SK-N-SH (cell line): Measurements from ENCODE around the gene C1QTNF8. TPM values are rescaled to one million over a fixed set of nuclear protein-coding genes. Genes with fewer than 3 reads are reported as not detected.

Source experiments
- CTCF ChIA-PET: fragments of 300-600, 350-600 bp; formaldehyde crosslinking; extraction: SDS; loops from one replicate; lab custom pipeline; 2021; lab: Yijun Ruan, JAX
- POLR2A ChIA-PET: fragments of 350-600 bp; sonication (Branson Sonifier 250); formaldehyde crosslinking; extraction: SDS; loops from one replicate; lab custom pipeline; 2020; ENCODE audit warnings: antibody characterized with exemption, inconsistent platforms; lab: Yijun Ruan, JAX
- DNase-seq: peaks from one replicate; pipeline ENCODE4 v3.0.0; 2012
- H2AFZ ChIP-seq: fragments of 200-600 bp; sonication (generic); 2 replicates; pipeline ENCODE4 v1.8.1; 2016; ENCODE audit warnings: antibody characterized with exemption, mild to moderate bottlenecking, low read depth
- H3F3A ChIP-seq: fragments of 200-600 bp; sonication (generic); replicated peaks from 2 replicates; pipeline ENCODE3; 2016; ENCODE audit warnings: antibody characterized with exemption, mild to moderate bottlenecking; ENCODE audit not compliant: insufficient read depth
- H3K27ac ChIP-seq, 2 experiments: fragments of 200-500 bp in 1 of 2; fragments of 200-600 bp in 1 of 2; sonication (Bioruptor generic) in 1 of 2; sonication (generic), shearing (Covaris generic) in 1 of 2; 2 replicates each; pipeline versions ENCODE4 v1.5.1 to v1.6.1; 2014 to 2016; ENCODE audit warnings: low read depth in 2 of 2, inconsistent platforms in 1 of 2, low read length in 1 of 2, mild to moderate bottlenecking in 1 of 2, mixed read lengths in 1 of 2
- H3K27me3 ChIP-seq: fragments of 200-600 bp; sonication (generic), shearing (Covaris generic); 2 replicates; pipeline ENCODE4 v1.6.1; 2016; ENCODE audit warnings: mixed run types; ENCODE audit not compliant: insufficient read depth
- H3K36me3 ChIP-seq, 2 experiments: fragments of 200-500 bp in 1 of 2; fragments of 200-600 bp in 1 of 2; sonication (Bioruptor generic) in 1 of 2; sonication (generic) in 1 of 2; replicated peaks in 1 of 2; 2 replicates each; pipeline versions ENCODE3 to v1.5.1; 2014 to 2016; ENCODE audit warnings: low read length in 1 of 2, mild to moderate bottlenecking in 1 of 2; ENCODE audit not compliant: insufficient read depth in 2 of 2, control insufficient read depth in 1 of 2
- H3K4me1 ChIP-seq, 2 experiments: fragments of 200-500 bp in 1 of 2; fragments of 200-600 bp in 1 of 2; sonication (Bioruptor generic) in 1 of 2; sonication (generic), shearing (Covaris generic) in 1 of 2; 2 replicates each; pipeline versions ENCODE4 v1.5.1 to v1.6.1; 2014 to 2016; ENCODE audit warnings: low read depth in 1 of 2, low read length in 1 of 2, mixed run types in 1 of 2; ENCODE audit not compliant: insufficient read depth in 2 of 2, control insufficient read depth in 1 of 2
- H3K4me2 ChIP-seq: fragments of 200-600 bp; sonication (generic), shearing (Covaris generic); 2 replicates; pipeline ENCODE4 v1.6.1; 2017; ENCODE audit warnings: mixed run types
- H3K4me3 ChIP-seq, 2 experiments: fragments of 200-500 bp in 1 of 2; fragments of 200-600 bp in 1 of 2; sonication (Bioruptor generic) in 1 of 2; sonication (generic), shearing (Covaris generic) in 1 of 2; 2 replicates each; pipeline versions ENCODE4 v1.5.1 to v1.8.1; 2014 to 2016; ENCODE audit warnings: low read depth in 2 of 2, inconsistent platforms in 1 of 2, low read length in 1 of 2, mild to moderate bottlenecking in 1 of 2, mixed read lengths in 1 of 2, moderate library complexity in 1 of 2
- H3K79me2 ChIP-seq: fragments of 200-600 bp; sonication (generic); 2 replicates; pipeline ENCODE4 v1.8.1; 2017; ENCODE audit warnings: mild to moderate bottlenecking; ENCODE audit not compliant: insufficient read depth
- H3K9ac ChIP-seq: fragments of 200-600 bp; sonication (generic); 2 replicates; pipeline ENCODE4 v1.6.1; 2017; ENCODE audit warnings: mixed run types
- H3K9me2 ChIP-seq: fragments of 200-600 bp; sonication (generic); 2 replicates; pipeline ENCODE4 v1.6.1; 2017; ENCODE audit warnings: mixed run types
- H3K9me3 ChIP-seq: fragments of 200-600 bp; sonication (generic); 2 replicates; pipeline ENCODE4 v1.6.1; 2017; ENCODE audit warnings: mixed run types, mild to moderate bottlenecking, moderate library complexity
- H4K20me1 ChIP-seq: fragments of 200-600 bp; sonication (generic); 2 replicates; pipeline ENCODE4 v1.6.1; 2017; ENCODE audit warnings: mild to moderate bottlenecking, mixed run types; ENCODE audit not compliant: insufficient read depth
- FOSL2 ChIP-seq: IDR thresholded peaks from 2 replicates; pipeline ENCODE4 v1.4.0; 2012; ENCODE audit warnings: low read depth, mild to moderate bottlenecking, moderate library complexity, borderline replicate concordance
- GATA2 ChIP-seq: sonication (generic); formaldehyde crosslinking; IDR thresholded peaks from 2 replicates; pipeline ENCODE4 v1.5.0; 2020; ENCODE audit warnings: mild to moderate bottlenecking, missing genetic modification reagents
- JUND ChIP-seq: IDR thresholded peaks from 2 replicates; pipeline ENCODE4 v1.4.0; 2012
- MEF2A ChIP-seq: IDR thresholded peaks from 2 replicates; pipeline ENCODE4 v1.4.0; 2012; ENCODE audit warnings: low read depth, borderline replicate concordance
- PBX3 ChIP-seq: IDR thresholded peaks from 2 replicates; pipeline ENCODE4; 2012
- RAD21 ChIP-seq: IDR thresholded peaks from 2 replicates; pipeline ENCODE4 v1.6.1; 2012; ENCODE audit warnings: mild to moderate bottlenecking, low read length
- RCOR1 ChIP-seq: fragments of 150-350 bp; IDR thresholded peaks from 2 replicates; pipeline ENCODE4 v1.6.1; 2017; ENCODE audit warnings: antibody characterized with exemption, low read length
- REST ChIP-seq: IDR thresholded peaks from 2 replicates; pipeline ENCODE4 v1.6.1; 2012; ENCODE audit warnings: mild to moderate bottlenecking, low read depth, low read length, moderate library complexity
- RFX5 ChIP-seq: IDR thresholded peaks from 2 replicates; pipeline ENCODE4 v1.6.1; 2012; ENCODE audit warnings: mild to moderate bottlenecking, improper control_type of control experiment, low read length
- SMC3 ChIP-seq: IDR thresholded peaks from 2 replicates; pipeline ENCODE4 v1.6.1; 2012; ENCODE audit warnings: low read depth, low read length, improper control_type of control experiment
- TAF1 ChIP-seq: IDR thresholded peaks from 2 replicates; pipeline ENCODE4 v1.6.1; 2012; ENCODE audit warnings: low read depth, mild to moderate bottlenecking, low read length, moderate library complexity, borderline replicate concordance
- TEAD4 ChIP-seq: IDR thresholded peaks from 2 replicates; pipeline ENCODE4 v1.4.0; 2012; ENCODE audit warnings: mild to moderate bottlenecking, borderline replicate concordance; ENCODE audit not compliant: insufficient read depth
- YY1 ChIP-seq: IDR thresholded peaks from 2 replicates; pipeline ENCODE4 v1.4.0; 2012; ENCODE audit warnings: low read depth, mild to moderate bottlenecking
- ZBTB33 ChIP-seq: IDR thresholded peaks from 2 replicates; pipeline ENCODE4 v1.4.0; 2012; ENCODE audit warnings: low read depth, borderline replicate concordance
- WGBS: methylation state at CpG from one replicate; pipeline ENCODE4 v1.1.6; 2017; ENCODE audit warnings: low lambda C conversion rate; 5-methylcytosine and 5-hydroxymethylcytosine counted together
- polyA plus RNA-seq, 3 experiments: library from polyadenylated mRNA; depleted of rRNA; stranded (reverse); fragments of >200 nt; gene quantifications; 2 replicates each; pipeline ENCODE4 v1.2.3, GENCODE V29; 2012

The C1QTNF8 gene
- polyA plus RNA-seq, 1 of the 3 experiments (the other 2 are of a cell fraction) = not detected

- Histone ChIP-seq H3K27ac (no peak overlapping the region), H3K4me1 (no peaks in the 10 kb centered on the region; a peak in 1 of 4 replicates), H3K9me2 (no peaks in the 10 kb centered on the region), H2AFZ (no peak overlapping the region), H3K36me3 (no peaks in the 10 kb centered on the region), H3K4me2 (no peak overlapping the region), H3K27me3 (peaks cover 36% of the 10 kb centered on the region), H3K9me3 (no peaks in the 10 kb centered on the region), H3K9ac (no peak overlapping the region), H3F3A (no peaks in the 10 kb centered on the region), H4K20me1 (no peaks in the 10 kb centered on the region), H3K4me3 (no peak overlapping the region), H3K79me2 (no peaks in the 10 kb centered on the region)
- POLR2A ChIA-PET = no interaction called here
- TF ChIP-seq MEF2A (no peak), TEAD4 (no peak), REST (no peak), GATA2 (CRISPR knock-in tag) (no peak), SMC3 (no peak), TAF1 (no peak), ZBTB33 (no peak), RCOR1 (no peak), RAD21 (no peak), PBX3 (no peak), FOSL2 (no peak), RFX5 (no peak), YY1 (no peak), JUND (no peak)
- CTCF ChIA-PET = interaction anchor here (0.7 to 5.5 kb wide), 25 partner anchors 12 to 356 kb away, joined by 3 to 76 read pairs (median 4); partner anchors contain the start of genes CIAO3 and GNG13
- DNase-seq = no peak
- 0% methylated on average over 1 of the region's 14 CpGs for WGBS
Measured at GRCh38 chr16:1058216-1058615, 37.8 kb downstream of the C1QTNF8 start.
